IPS DF 6.9 (cell line): Measurements from ENCODE around the gene MEX3D.

Source experiments
- DNase-seq: peaks from one replicate; pipeline ENCODE4 v3.0.0-alpha.2; 2013; ENCODE audit warnings: low read depth, low spot score
- H3K27ac ChIP-seq: one replicate; pipeline ENCODE4 v1.5.1; 2013; ENCODE audit warnings: low read length, control low read depth
- H3K27me3 ChIP-seq: 2 replicates; pipeline ENCODE4 v1.6.1; 2013; ENCODE audit warnings: mild to moderate bottlenecking, low read length; ENCODE audit not compliant: control insufficient read depth, insufficient read depth
- H3K36me3 ChIP-seq: 2 replicates; pipeline ENCODE4 v1.6.1; 2013; ENCODE audit warnings: low read length; ENCODE audit not compliant: control insufficient read depth, insufficient read depth
- H3K4me1 ChIP-seq: 2 replicates; pipeline ENCODE4 v1.6.1; 2013; ENCODE audit warnings: low read length; ENCODE audit not compliant: control insufficient read depth, insufficient read depth
- H3K4me3 ChIP-seq: 2 replicates; pipeline ENCODE4 v1.5.1; 2013; ENCODE audit warnings: mild to moderate bottlenecking, low read length
- H3K9me3 ChIP-seq: 2 replicates; pipeline ENCODE4 v1.6.1; 2013; ENCODE audit warnings: low read length, inconsistent platforms; ENCODE audit not compliant: control insufficient read depth, insufficient read depth
- WGBS: extraction: QIAGEN DNeasy Blood & Tissue Kit; methylation state at CpG from one replicate; pipeline ENCODE4 v1.1.7; 2013; ENCODE audit warnings: mixed read lengths, missing lambda C conversion rate; ENCODE audit not compliant: insufficient read length, insufficient coverage; 5-methylcytosine and 5-hydroxymethylcytosine counted together

The MEX3D gene

GRCh38 chr19:1509602-1510441 lies 58.3 kb downstream of the MEX3D start:
- no peak overlapping the region for H3K27ac ChIP-seq
- H3K4me1 ChIP-seq: peaks cover 3% of the 10 kb centered on the region
- DNase-seq: no peak
- H3K36me3 ChIP-seq: no peaks in the 10 kb centered on the region
- H3K4me3 ChIP-seq: no peak overlapping the region
- H3K27me3 ChIP-seq: no peaks in the 10 kb centered on the region
- no peaks in the 10 kb centered on the region for H3K9me3 ChIP-seq
- WGBS: no CpG with 5 or more reads among the region's 11 CpGs

GRCh38 chr19:1508507-1508856 lies 59.6 kb downstream of the MEX3D start:
- Histone ChIP-seq H3K27me3 (no peaks in the 10 kb centered on the region), H3K4me1 (peaks cover 3% of the 10 kb centered on the region), H3K27ac (no peak overlapping the region), H3K4me3 (peak overlapping the region; percentile 26), H3K36me3 (no peaks in the 10 kb centered on the region), H3K9me3 (no peaks in the 10 kb centered on the region)
- DNase-seq: no peak
- WGBS: no CpG with 5 or more reads among the region's 12 CpGs

- Histone ChIP-seq H3K4me3 (peak overlapping the region; percentile 65), H3K36me3 (no peaks in the 10 kb centered on the region), H3K4me1 (peaks cover 6% of the 10 kb centered on the region), H3K27me3 (no peaks in the 10 kb centered on the region), H3K27ac (no peak overlapping the region), H3K9me3 (no peaks in the 10 kb centered on the region)
- no CpG with 5 or more reads among the region's 46 CpGs for WGBS
- DNase-seq: peak; percentile 87
Observed at GRCh38 chr19:1507763-1508506, 60.2 kb downstream of the MEX3D start.

- Histone ChIP-seq H3K27me3 (no peaks in the 10 kb centered on the region), H3K4me1 (peaks cover 6% of the 10 kb centered on the region), H3K36me3 (no peaks in the 10 kb centered on the region), H3K27ac (no peak overlapping the region), H3K4me3 (no peak overlapping the region), H3K9me3 (no peaks in the 10 kb centered on the region)
- DNase-seq: no peak
- WGBS: no CpG with 5 or more reads among the region's 23 CpGs
Observed at GRCh38 chr19:1507192-1507660, 60.9 kb downstream of the MEX3D start.

- Histone ChIP-seq H3K27me3 (no peaks in the 10 kb centered on the region), H3K4me1 (peaks cover 6% of the 10 kb centered on the region), H3K9me3 (no peaks in the 10 kb centered on the region), H3K4me3 (no peak overlapping the region), H3K36me3 (no peaks in the 10 kb centered on the region), H3K27ac (no peak overlapping the region)
- WGBS: no CpG with 5 or more reads among the region's 45 CpGs
- DNase-seq: no peak
Observed at GRCh38 chr19:1505991-1506881, 61.9 kb downstream of the MEX3D start.

GRCh38 chr19:1505012-1505411 lies 63.1 kb downstream of the MEX3D start:
- no peaks in the 10 kb centered on the region for H3K36me3 ChIP-seq
- WGBS: no CpG with 5 or more reads among the region's 8 CpGs
- H3K27me3 ChIP-seq: no peaks in the 10 kb centered on the region
- no peak overlapping the region for H3K4me3 ChIP-seq
- no peaks in the 10 kb centered on the region for H3K9me3 ChIP-seq
- DNase-seq: no peak
- peaks cover 6% of the 10 kb centered on the region for H3K4me1 ChIP-seq
- H3K27ac ChIP-seq: no peak overlapping the region
